Measurements from ENCODE around the gene CA11. TPM values are rescaled to one million over a fixed set of nuclear protein-coding genes. Genes with fewer than 3 reads are reported as not detected.

CA11 gene
- total and polyA plus RNA-seq, 12 donors: 1.8 to 24.5 (median 3.8) TPM

GRCh38 chr19:48614436-48615230, 31.4 kb downstream of the CA11 start, which contains the start of gene FAM83E:
Gene FAM83E, minus strand, starts transcription at chr19:48615076. Its CDS starts 1,704 bp downstream, at chr19:48613372.
- ATAC-seq: no peak
- WGBS, 2 donors: 56 to 63% methylated on average over 31 of the region's 31 CpGs
- no peaks in the 10 kb centered on the region for H3K9me3 ChIP-seq

GRCh38 chr19:48613852-48614435, 32.0 kb downstream of the CA11 start:
- Histone ChIP-seq H3K9me3 (no peaks in the 10 kb centered on the region), H3K27ac (no peak overlapping the region), H3K27me3 (no peaks in the 10 kb centered on the region), H3K36me3 (peaks cover 0 to 31% (median 22%) of the 10 kb centered on the region in 9 donors), H3K4me1 (peaks cover 12 to 26% (median 21%) of the 10 kb centered on the region in 9 donors), H3K4me3 (no peak overlapping the region)
- ATAC-seq: no peak
- no peak for DNase-seq
- no peak for TF ChIP-seq CTCF (IDR thresholded peaks at IDR 0.05)
- intact Hi-C loops (cut with DNase I): no loop called here
- WGBS, 2 donors: 55 to 66% methylated on average over 13 of the region's 13 CpGs

More at GRCh38 chr19:48614436-48615230, 31.4 kb downstream of the CA11 start, which contains the start of gene FAM83E:
- H3K36me3 ChIP-seq: peaks cover 0 to 31% (median 22%) of the 10 kb centered on the region in 9 donors
- no peak within 1 kb of the TSS for H3K27ac ChIP-seq
- H3K4me1 ChIP-seq: peaks cover 12 to 28% (median 21%) of the 10 kb centered on the region in 9 donors
- no peaks in the 10 kb centered on the region for H3K27me3 ChIP-seq
- no peak for DNase-seq
- intact Hi-C loops (cut with DNase I): no loop called here
- no peak within 1 kb of the TSS for H3K4me3 ChIP-seq
- no peak for TF ChIP-seq CTCF (IDR thresholded peaks at IDR 0.05)

GRCh38 chr19:48613024-48613851, 32.7 kb downstream of the CA11 start:
- DNase-seq (no peak), ATAC-seq (peak in 2 of 8 donors; percentile 3 to 7)
- no peaks in the 10 kb centered on the region for H3K9me3 ChIP-seq
- peaks cover 0 to 31% (median 22%) of the 10 kb centered on the region in 9 donors for H3K36me3 ChIP-seq
- 78 to 80% methylated on average over 34 to 39 of the region's 39 CpGs for WGBS, 2 donors
- intact Hi-C loops (cut with DNase I): no loop called here
- no peak overlapping the region for H3K4me3 ChIP-seq
- H3K27me3 ChIP-seq: no peaks in the 10 kb centered on the region
- no peak for TF ChIP-seq CTCF (IDR thresholded peaks at IDR 0.05)
- H3K4me1 ChIP-seq: peaks cover 12 to 25% (median 18%) of the 10 kb centered on the region in 9 donors
- H3K27ac ChIP-seq: no peak overlapping the region

- WGBS, 2 donors: 89 to 90% methylated on average over 14 of the region's 14 CpGs
- TF ChIP-seq CTCF (IDR thresholded peaks at IDR 0.05): no peak
- H3K27ac ChIP-seq: no peak overlapping the region
- DNase-seq (no peak), ATAC-seq (no peak)
- H3K4me3 ChIP-seq: no peak overlapping the region
- no peaks in the 10 kb centered on the region for H3K9me3 ChIP-seq
- H3K27me3 ChIP-seq: no peaks in the 10 kb centered on the region
- intact Hi-C loops (cut with DNase I): no loop called here
- peaks cover under 1 to 11% (median 5%) of the 10 kb centered on the region in 9 donors for H3K4me1 ChIP-seq
- H3K36me3 ChIP-seq: peaks cover 0 to 23% (median 15%) of the 10 kb centered on the region in 9 donors
Measured at GRCh38 chr19:48611872-48612271, 34.1 kb downstream of the CA11 start.
